Measurements from ENCODE around the gene WDR41. TPM values are rescaled to one million over a fixed set of nuclear protein-coding genes. Genes with fewer than 3 reads are reported as not detected.

The WDR41 gene
- total and polyA plus RNA-seq, 9 of the 15 experiments (the other 6 are each of a cell fraction or from before 2014, with no cell fraction given) = 33.6 to 67.2 (median 55.5) TPM

GRCh38 chr5:77418162-77418561 lies 74.0 kb downstream of the WDR41 start:
- FAIRE-seq (no peak), DNase-seq (ENCODE audit: extremely low read depth in 1 of 4, low spot score in 3 of 4) (no peak), ATAC-seq (peak; percentile 63)
- Histone ChIP-seq H3K9me3 (replicated peaks; ENCODE audit: control insufficient read depth, insufficient read depth, low read depth, low read length) (no peaks in the 10 kb centered on the region), H3K9ac (ENCODE audit: insufficient read depth in 1 of 2, low read depth in 2 of 2, low read length in 2 of 2) (no peak overlapping the region), H4K20me1 (replicated peaks; ENCODE audit: control insufficient read depth, insufficient read depth, low read length) (no peaks in the 10 kb centered on the region; the same call in 1 of the 2 replicates), H3K79me2 (ENCODE audit: control insufficient read depth, insufficient read depth, low read length) (no peaks in the 10 kb centered on the region), H3K4me1 (replicated peaks in 1 of 2; ENCODE audit: control insufficient read depth in 2 of 2, insufficient read depth in 2 of 2, low read length in 2 of 2) (no peaks in the 10 kb centered on the region), H3K36me3 (ENCODE audit: control insufficient read depth, insufficient read depth, low read length) (no peaks in the 10 kb centered on the region), H3K27ac (ENCODE audit: extremely low read depth, low read depth, low read length) (no peak overlapping the region), H3K4me2 (ENCODE audit: insufficient read depth, low read length) (no peak overlapping the region), H2AFZ (ENCODE audit: low read depth, low read length) (no peak overlapping the region), H3K27me3 (ENCODE audit: control insufficient read depth in 2 of 2, insufficient read depth in 2 of 2, low read length in 2 of 2) (peaks cover 7 to 28% of the 10 kb centered on the region in 2 experiments), H3K4me3 (no peak overlapping the region), H3K9me1 (ENCODE audit: control insufficient read depth, insufficient read depth, low read length) (no peaks in the 10 kb centered on the region)
- intact Hi-C loops (cut with micrococcal nuclease) = no loop called here
- in situ Hi-C loops (cut with MboI) = no loop called here
- TF ChIP-seq NCOR1 (IDR thresholded peaks at IDR 0.05) = no peak
- no peak for TF ChIP-seq NFIX (CRISPR knock-in tag; IDR thresholded peaks at IDR 0.05; ENCODE audit: low read depth)
- no peak for TF ChIP-seq ZNF766 (CRISPR knock-in tag; conservative IDR thresholded peaks at IDR 0.05)
- no peak for TF ChIP-seq HSF4 (CRISPR knock-in tag; IDR thresholded peaks at IDR 0.05; ENCODE audit: borderline replicate concordance)
- BruUV-seq (replicated peaks) = no TSS peak
- 0% methylated on average over 5 of the region's 5 CpGs for WGBS (ENCODE audit: insufficient coverage, low coverage, missing lambda C conversion rate)
- POLR2A ChIA-PET = interaction anchor here (0.6 kb wide), 1 partner anchor 15 kb away, joined by 3 read pairs; no protein-coding TSS in a partner anchor
- CTCF ChIA-PET (ENCODE audit: low intra/inter-chr PET ratio) = no interaction called here

GRCh38 chr5:77413049-77413448 lies 79.1 kb downstream of the WDR41 start:
- POLR2A ChIA-PET = no interaction called here
- no peak for TF ChIP-seq GTF2E2 (tag; IDR thresholded peaks at IDR 0.05)
- TF ChIP-seq ZNF586 (CRISPR knock-in tag; conservative IDR thresholded peaks at IDR 0.05) = no peak
- TF ChIP-seq ZBTB33 (CRISPR knock-in tag; IDR thresholded peaks at IDR 0.05) = no peak
- TF ChIP-seq CREB3 (tag; conservative IDR thresholded peaks at IDR 0.05; ENCODE audit: low read depth) = no peak
- TF ChIP-seq SRSF1 (IDR thresholded peaks at IDR 0.05; ENCODE audit: low read depth, low read length) = no peak
- TF ChIP-seq ZNF551 (CRISPR knock-in tag; IDR thresholded peaks at IDR 0.05) = no peak
- TF ChIP-seq SMAD3 (CRISPR knock-in tag; conservative IDR thresholded peaks at IDR 0.05) = no peak
- TF ChIP-seq FOXA3 (CRISPR knock-in tag; conservative IDR thresholded peaks at IDR 0.05 in 1 of 2, IDR thresholded peaks at IDR 0.05 in 1 of 2) = no peak
- no peak for TF ChIP-seq ZC3H4 (CRISPR knock-in tag; IDR thresholded peaks at IDR 0.05; ENCODE audit: borderline replicate concordance)
- no peak for TF ChIP-seq ZNF695 (CRISPR knock-in tag; IDR thresholded peaks at IDR 0.05)
- TF ChIP-seq MEF2A (IDR thresholded peaks at IDR 0.05; ENCODE audit: control insufficient read depth, low read depth, low read length) = no peak

More at GRCh38 chr5:77413049-77413448, 79.1 kb downstream of the WDR41 start:
- Histone ChIP-seq H3K79me2 (ENCODE audit: control insufficient read depth, insufficient read depth, low read length) (no peaks in the 10 kb centered on the region), H2AFZ (ENCODE audit: low read depth, low read length) (no peak overlapping the region), H4K20me1 (replicated peaks; ENCODE audit: control insufficient read depth, insufficient read depth, low read length) (no peaks in the 10 kb centered on the region), H3K27me3 (ENCODE audit: control insufficient read depth in 2 of 2, insufficient read depth in 2 of 2, low read length in 2 of 2) (peaks cover 21 to 40% of the 10 kb centered on the region in 2 experiments), H3K4me2 (ENCODE audit: insufficient read depth, low read length) (no peak overlapping the region), H3K4me3 (no peak overlapping the region), H3K9me3 (replicated peaks; ENCODE audit: control insufficient read depth, insufficient read depth, low read depth, low read length) (no peaks in the 10 kb centered on the region), H3K27ac (ENCODE audit: extremely low read depth, low read depth, low read length) (no peak overlapping the region), H3K9ac (ENCODE audit: insufficient read depth in 1 of 2, low read depth in 2 of 2, low read length in 2 of 2) (no peak overlapping the region), H3K36me3 (ENCODE audit: control insufficient read depth, insufficient read depth, low read length) (no peaks in the 10 kb centered on the region), H3K9me1 (ENCODE audit: control insufficient read depth, insufficient read depth, low read length) (no peaks in the 10 kb centered on the region), H3K4me1 (replicated peaks in 1 of 2; ENCODE audit: control insufficient read depth in 2 of 2, insufficient read depth in 2 of 2, low read length in 2 of 2) (no peaks in the 10 kb centered on the region)
- no TSS peak for BruUV-seq (replicated peaks)
- CTCF ChIA-PET (ENCODE audit: low intra/inter-chr PET ratio) = no interaction called here
- DNase-seq (ENCODE audit: extremely low read depth in 1 of 4, low spot score in 3 of 4) = no peak
- in situ Hi-C loops (cut with MboI) (no loop called here), intact Hi-C loops (cut with micrococcal nuclease) (no loop called here)
- WGBS (ENCODE audit: insufficient coverage, low coverage, missing lambda C conversion rate) = 0% methylated on average over 7 of the region's 7 CpGs
- ATAC-seq = no peak
- no peak for FAIRE-seq

Data from K562 (cell line).